NB4 (cell line): ENCODE data around the gene NCLN.

Source experiments
- DNase-seq: peaks from one replicate; pipeline ENCODE4 v3.0.0; 2010; ENCODE audit warnings: low read depth
- H3K4me3 ChIP-seq: one replicate; pipeline ENCODE4 v1.5.1; 2011; ENCODE audit warnings: mild to moderate bottlenecking, low read depth, low read length, moderate library complexity
- MYC ChIP-seq: IDR thresholded peaks from 2 replicates; pipeline ENCODE4 v1.6.1; 2011; ENCODE audit warnings: low read depth, low read length
- POLR2A ChIP-seq: IDR thresholded peaks from 2 replicates; pipeline ENCODE4 v1.6.1; 2011; ENCODE audit warnings: mild to moderate bottlenecking; ENCODE audit not compliant: insufficient read length; ENCODE audit errors: extremely low read depth
- TF ChIP-seq, protein P1 (sequence below): IDR thresholded peaks from 2 replicates; pipeline ENCODE4 v1.6.1; 2011; ENCODE audit warnings: low read depth, low read length
- TF ChIP-seq, protein P2 (sequence below): IDR thresholded peaks from one replicate; pipeline ENCODE4 v1.5.1; 2012; ENCODE audit warnings: low read depth, low read length

The NCLN gene

DNA sequence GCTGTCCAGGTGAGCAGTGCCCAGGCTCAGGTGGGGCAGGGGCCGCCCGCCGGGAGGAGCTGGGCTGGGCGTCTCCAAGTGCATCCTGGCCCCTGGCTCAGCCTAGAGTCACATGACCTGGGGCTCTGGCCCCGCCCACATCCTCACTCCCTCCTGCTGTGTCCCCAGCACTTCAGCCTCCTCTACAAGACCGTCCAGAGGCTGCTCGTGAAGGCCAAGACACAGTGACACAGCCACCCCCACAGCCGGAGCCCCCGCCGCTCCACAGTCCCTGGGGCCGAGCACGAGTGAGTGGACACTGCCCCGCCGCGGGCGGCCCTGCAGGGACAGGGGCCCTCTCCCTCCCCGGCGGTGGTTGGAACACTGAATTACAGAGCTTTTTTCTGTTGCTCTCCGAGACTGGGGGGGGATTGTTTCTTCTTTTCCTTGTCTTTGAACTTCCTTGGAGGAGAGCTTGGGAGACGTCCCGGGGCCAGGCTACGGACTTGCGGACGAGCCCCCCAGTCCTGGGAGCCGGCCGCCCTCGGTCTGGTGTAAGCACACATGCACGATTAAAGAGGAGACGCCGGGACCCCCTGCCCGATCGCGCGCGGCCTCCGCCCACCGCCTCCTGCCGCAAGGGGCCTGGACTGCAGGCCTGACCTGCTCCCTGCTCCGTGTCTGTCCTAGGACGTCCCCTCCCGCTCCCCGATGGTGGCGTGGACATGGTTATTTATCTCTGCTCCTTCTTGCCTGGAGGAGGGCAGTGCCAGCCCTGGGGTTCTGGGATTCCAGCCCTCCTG, 21.9 kb downstream of the NCLN start:
- DNase-seq: peak; percentile 31
- no peak overlapping the region for H3K4me3 ChIP-seq
- TF ChIP-seq, protein P1, sequence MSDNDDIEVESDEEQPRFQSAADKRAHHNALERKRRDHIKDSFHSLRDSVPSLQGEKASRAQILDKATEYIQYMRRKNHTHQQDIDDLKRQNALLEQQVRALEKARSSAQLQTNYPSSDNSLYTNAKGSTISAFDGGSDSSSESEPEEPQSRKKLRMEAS: no peak
- TF ChIP-seq POLR2A (no peak), MYC (no peak)
- TF ChIP-seq, protein P2, sequence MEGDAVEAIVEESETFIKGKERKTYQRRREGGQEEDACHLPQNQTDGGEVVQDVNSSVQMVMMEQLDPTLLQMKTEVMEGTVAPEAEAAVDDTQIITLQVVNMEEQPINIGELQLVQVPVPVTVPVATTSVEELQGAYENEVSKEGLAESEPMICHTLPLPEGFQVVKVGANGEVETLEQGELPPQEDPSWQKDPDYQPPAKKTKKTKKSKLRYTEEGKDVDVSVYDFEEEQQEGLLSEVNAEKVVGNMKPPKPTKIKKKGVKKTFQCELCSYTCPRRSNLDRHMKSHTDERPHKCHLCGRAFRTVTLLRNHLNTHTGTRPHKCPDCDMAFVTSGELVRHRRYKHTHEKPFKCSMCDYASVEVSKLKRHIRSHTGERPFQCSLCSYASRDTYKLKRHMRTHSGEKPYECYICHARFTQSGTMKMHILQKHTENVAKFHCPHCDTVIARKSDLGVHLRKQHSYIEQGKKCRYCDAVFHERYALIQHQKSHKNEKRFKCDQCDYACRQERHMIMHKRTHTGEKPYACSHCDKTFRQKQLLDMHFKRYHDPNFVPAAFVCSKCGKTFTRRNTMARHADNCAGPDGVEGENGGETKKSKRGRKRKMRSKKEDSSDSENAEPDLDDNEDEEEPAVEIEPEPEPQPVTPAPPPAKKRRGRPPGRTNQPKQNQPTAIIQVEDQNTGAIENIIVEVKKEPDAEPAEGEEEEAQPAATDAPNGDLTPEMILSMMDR: no peak

DNA sequence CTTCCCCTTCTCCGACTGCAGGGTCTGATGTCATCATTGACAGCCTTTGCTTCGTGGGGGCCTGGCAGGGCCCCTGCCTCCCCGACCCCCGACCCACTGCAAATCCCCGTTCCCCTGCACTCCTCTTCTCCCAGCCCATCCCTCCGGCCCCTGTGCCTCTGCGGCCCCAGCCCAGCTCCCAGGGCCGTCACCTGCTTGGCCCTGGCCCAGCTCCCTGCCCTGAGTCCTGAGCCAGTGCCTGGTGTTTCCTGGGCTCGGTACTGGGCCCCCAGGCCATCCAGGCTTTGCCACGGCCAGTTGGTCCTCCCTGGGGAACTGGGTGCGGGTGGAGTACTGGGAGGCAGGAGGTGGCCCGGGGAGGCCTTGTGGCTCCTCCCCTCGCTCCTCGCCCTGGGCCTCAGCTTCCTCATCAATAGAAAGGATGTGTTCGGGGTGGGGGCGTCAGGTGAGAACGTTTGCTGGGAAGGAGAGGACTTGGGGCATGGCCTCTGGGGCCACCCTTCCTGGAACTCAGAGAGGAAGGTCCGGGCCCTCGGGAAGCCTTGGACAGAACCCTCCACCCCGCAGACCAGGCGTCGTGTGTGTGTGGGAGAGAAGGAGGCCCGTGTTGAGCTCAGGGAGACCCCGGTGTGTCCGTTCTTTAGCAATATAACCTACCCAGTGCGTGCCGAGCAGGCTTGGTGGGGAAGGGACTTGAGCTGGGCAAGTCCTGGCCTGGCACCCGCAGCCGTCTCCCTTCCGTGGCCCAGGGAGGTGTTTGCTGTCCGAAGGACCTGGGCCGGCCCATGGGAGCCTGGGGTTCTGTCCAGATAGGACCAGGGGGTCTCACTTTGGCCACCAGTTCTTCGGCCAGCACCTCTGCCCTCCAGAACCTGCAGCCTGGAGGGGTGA, 22.8 kb downstream of the NCLN start:
- no peak overlapping the region for H3K4me3 ChIP-seq
- no peak for DNase-seq
- TF ChIP-seq MYC: no peak
- TF ChIP-seq, protein P2: no peak
- no peak for TF ChIP-seq POLR2A
- TF ChIP-seq, protein P1: no peak

DNA sequence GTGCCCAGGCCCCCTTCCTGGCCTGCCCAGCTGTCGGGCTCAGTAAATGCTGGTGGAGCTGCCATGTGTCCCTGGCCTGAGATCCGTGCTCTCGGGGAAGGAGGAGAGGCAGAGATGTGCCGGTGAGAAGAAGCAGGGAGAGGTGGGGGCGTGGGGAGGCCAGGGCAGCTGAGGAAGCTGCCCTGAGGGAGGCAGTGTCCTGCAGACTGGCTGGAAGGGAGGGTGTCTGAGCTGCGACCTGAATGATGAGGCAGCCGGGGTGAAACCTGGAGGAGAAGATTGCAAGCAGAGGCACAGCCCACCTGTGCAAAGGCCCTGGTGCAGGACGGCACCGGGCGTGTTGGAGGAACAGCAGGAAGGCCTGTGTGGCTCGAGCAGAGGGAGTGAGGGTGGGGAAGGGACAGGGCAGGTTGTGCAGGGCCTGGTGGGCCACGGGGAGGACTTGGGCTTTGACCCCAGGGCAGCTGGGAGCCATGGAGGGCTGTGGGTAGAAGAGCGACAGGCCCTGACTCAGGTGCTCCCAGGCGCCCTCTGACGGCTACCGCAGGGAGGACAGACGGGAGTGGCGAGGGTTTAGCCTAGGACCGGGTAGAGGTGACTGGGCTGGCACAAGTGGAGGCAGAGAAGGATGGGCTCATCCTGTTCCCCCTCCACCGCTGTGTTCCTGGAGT, 24.8 kb downstream of the NCLN start:
- DNase-seq: peak; percentile 57
- no peak overlapping the region for H3K4me3 ChIP-seq
- TF ChIP-seq MYC (no peak), POLR2A (no peak)
- TF ChIP-seq, protein P1: no peak
- TF ChIP-seq, protein P2: peak; percentile 67

DNA sequence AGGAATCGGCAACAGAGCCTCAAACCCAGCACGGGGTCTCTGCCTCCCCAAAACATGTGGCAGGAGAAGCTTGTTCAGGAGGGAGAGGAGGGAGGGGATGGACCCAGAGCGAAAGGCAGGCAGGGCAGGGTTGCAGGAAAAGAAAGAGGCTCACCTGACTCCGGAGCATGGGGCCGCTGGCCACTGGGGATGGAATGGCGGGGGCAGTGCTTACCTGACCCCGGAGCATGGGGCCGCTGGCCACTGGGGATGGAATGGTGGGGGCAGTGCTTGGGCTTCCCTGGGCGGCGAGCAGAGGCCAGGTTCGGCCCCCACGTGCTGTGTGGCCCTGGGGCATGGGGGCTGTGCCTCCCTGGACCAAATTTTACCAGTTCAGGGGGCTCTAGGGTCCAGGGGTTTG, 25.5 kb downstream of the NCLN start:
- TF ChIP-seq, protein P2: no peak
- TF ChIP-seq, protein P1: no peak
- TF ChIP-seq MYC (no peak), POLR2A (no peak)
- DNase-seq: no peak
- H3K4me3 ChIP-seq: no peak overlapping the region

DNA sequence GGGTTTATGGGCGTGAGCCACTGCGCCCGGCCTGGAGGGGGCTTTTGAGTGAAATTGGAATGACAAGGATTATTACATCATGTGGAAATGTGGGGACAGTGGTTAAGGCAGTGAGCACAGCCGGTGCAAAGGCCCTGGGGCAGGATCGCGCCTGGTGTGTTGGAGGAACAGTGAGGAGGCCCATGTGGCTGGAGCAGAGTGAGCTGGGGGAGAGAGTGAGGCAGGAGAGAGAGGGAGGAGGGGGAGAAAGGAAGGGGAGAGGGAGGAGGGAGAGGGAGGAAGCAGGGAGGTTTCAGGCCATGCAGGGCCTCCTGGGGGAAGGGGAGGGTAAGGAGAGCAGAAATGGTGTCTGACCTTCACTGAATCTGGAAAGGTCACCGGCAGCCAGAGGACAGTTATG, 27.4 kb downstream of the NCLN start:
- H3K4me3 ChIP-seq: no peak overlapping the region

More for the DNA sequence above, 27.4 kb downstream of the NCLN start:
- no peak for DNase-seq
- no peak for TF ChIP-seq POLR2A
- TF ChIP-seq, protein P2: no peak
- TF ChIP-seq, protein P1: no peak
